ENCODE results near the gene MEGF8. TPM values are rescaled to one million over a fixed set of nuclear protein-coding genes. Genes with fewer than 3 reads are reported as not detected.

MEGF8 gene
- total and polyA plus RNA-seq, 2 of the 8 experiments (the other 6 are each of a cell fraction or from before 2014, with no cell fraction given): 13.0 to 23.7 TPM

- no peak overlapping the region for H3K18ac ChIP-seq (ENCODE audit: extremely low read depth, low read length)
- no peak overlapping the region for H2BK20ac ChIP-seq (ENCODE audit: low read length)
- ChIA-PET POLR2A (ENCODE audit: partially characterized antibody) (no interaction called here), CTCF (ENCODE audit: partially characterized antibody) (interaction anchor here (0.8 to 2.2 kb wide), 4 partner anchors 11 to 82 kb away, joined by 3 to 13 read pairs (median 5); no protein-coding TSS in a partner anchor)
- FAIRE-seq: no peak
- no peak overlapping the region for H2BK15ac ChIP-seq (ENCODE audit: low read length)
- H3K9me3 ChIP-seq (ENCODE audit: insufficient read depth in 2 of 2, low read depth in 1 of 2, low read length in 1 of 2): no peaks in the 10 kb centered on the region
- no peak overlapping the region for H3K56ac ChIP-seq (replicated peaks; ENCODE audit: insufficient read length, low read depth, low read length)
- no peaks in the 10 kb centered on the region for H3K79me1 ChIP-seq (ENCODE audit: low read depth, low read length)
- H3K9ac ChIP-seq (replicated peaks in 1 of 4; ENCODE audit: extremely low read depth in 1 of 4, low read depth in 3 of 4, low read length in 3 of 4): no peak overlapping the region
- no peak overlapping the region for H4K5ac ChIP-seq (ENCODE audit: insufficient read length, low read depth, low read length)
- no peaks in the 10 kb centered on the region for H3K79me2 ChIP-seq (ENCODE audit: control insufficient read depth in 1 of 2, insufficient read depth in 2 of 2, low read length in 2 of 2)
- H4K91ac ChIP-seq (replicated peaks; ENCODE audit: insufficient read length, low read length): no peak overlapping the region
- no peak overlapping the region for H3K4ac ChIP-seq (replicated peaks; ENCODE audit: insufficient read length, low read depth, low read length)
- H3K36me3 ChIP-seq (ENCODE audit: control insufficient read depth in 2 of 4, insufficient read depth in 4 of 4, low read length in 3 of 4): peaks cover 0 to 7% (median 3%) of the 10 kb centered on the region in 4 experiments; a peak in 4 of 8 replicates
- H2BK120ac ChIP-seq (replicated peaks; ENCODE audit: low read depth, low read length): no peak overlapping the region
- no peak overlapping the region for H3K4me3 ChIP-seq (ENCODE audit: extremely low read depth in 1 of 4, insufficient read depth in 2 of 4, low read depth in 3 of 4, low read length in 4 of 4)
- H3K23me2 ChIP-seq (ENCODE audit: low read depth, low read length): no peaks in the 10 kb centered on the region
- peaks cover 0 to 6% (median 1%) of the 10 kb centered on the region in 4 experiments; a peak in 4 of 7 replicates for H3K4me1 ChIP-seq (replicated peaks in 1 of 4; ENCODE audit: control insufficient read depth in 3 of 4, insufficient read depth in 4 of 4, low read length in 3 of 4)
- H3K27ac ChIP-seq (ENCODE audit: low read depth, low read length): no peak overlapping the region
- H4K20me1 ChIP-seq (replicated peaks in 1 of 2; ENCODE audit: control insufficient read depth in 1 of 2, insufficient read depth in 2 of 2, low read length in 2 of 2): peaks cover 2 to 3% of the 10 kb centered on the region in 2 experiments
- H2AFZ ChIP-seq (ENCODE audit: low read length): no peak overlapping the region
- no peak overlapping the region for H2BK12ac ChIP-seq (ENCODE audit: low read depth, low read length)
- no peak overlapping the region for H2BK5ac ChIP-seq (ENCODE audit: low read depth, low read length)
- WGBS, 2 experiments (ENCODE audit: extremely low coverage in 1 of 2, insufficient coverage in 1 of 2, insufficient read length in 1 of 2, insufficient replicate concordance in 2 of 2, low coverage in 1 of 2, low lambda C conversion rate in 2 of 2, missing lambda C conversion rate in 1 of 2): 96% methylated on average over 15 of the region's 15 CpGs; no CpG with 5 or more reads in 1 of the 2 experiments
- H3K14ac ChIP-seq (ENCODE audit: insufficient read length): no peak overlapping the region
- H3K4me2 ChIP-seq (ENCODE audit: insufficient read depth in 1 of 2, low read depth in 2 of 2, low read length in 2 of 2): no peak overlapping the region
- H3K23ac ChIP-seq (ENCODE audit: insufficient read length): no peak overlapping the region
- no peaks in the 10 kb centered on the region for H3K27me3 ChIP-seq (replicated peaks in 1 of 4; ENCODE audit: control insufficient read depth in 3 of 4, extremely low read depth in 1 of 4, insufficient read depth in 3 of 4, low read length in 3 of 4)
- H2AK5ac ChIP-seq (ENCODE audit: low read depth, low read length): no peak overlapping the region
- TF ChIP-seq CTCF (IDR thresholded peaks at IDR 0.05; ENCODE audit: control extremely low read depth in 1 of 3, insufficient read depth in 1 of 3, low read depth in 1 of 3, low read length in 3 of 3) (no peak), KDM1A (IDR thresholded peaks at IDR 0.05; ENCODE audit: borderline replicate concordance, low read length) (no peak), GABPA (IDR thresholded peaks at IDR 0.05; ENCODE audit: borderline replicate concordance, insufficient read depth, low read length) (no peak), NRF1 (IDR thresholded peaks at IDR 0.05; ENCODE audit: low read depth, low read length) (no peak), SAP30 (IDR thresholded peaks at IDR 0.05; ENCODE audit: insufficient read depth, insufficient replicate concordance, low read length) (no peak), CHD2 (IDR thresholded peaks at IDR 0.05; ENCODE audit: low read length) (no peak), RNF2 (IDR thresholded peaks at IDR 0.05; ENCODE audit: borderline replicate concordance, low read depth, low read length, missing control alignments, poor library complexity, severe bottlenecking) (no peak), CEBPB (IDR thresholded peaks at IDR 0.05; ENCODE audit: low read depth, low read length) (no peak), RXRA (IDR thresholded peaks at IDR 0.05; ENCODE audit: insufficient read depth, low read depth, low read length) (no peak)
- H4K8ac ChIP-seq (ENCODE audit: extremely low read depth, insufficient read depth, low read length): no peak overlapping the region
- DNase-seq (ENCODE audit: low read depth in 1 of 2, low spot score in 2 of 2): no peak
These were observed 31.3 kb downstream of the MEGF8 start for GRCh38 chr19:42356686-42357085.
